Natural killer cell (primary cell): ENCODE results near the gene PEX26. TPM values are rescaled to one million over a fixed set of nuclear protein-coding genes. Genes with fewer than 3 reads are reported as not detected.

ENCODE experiments used
- ATAC-seq, 3 donors: fragments of 150-1000 bp in 2 of 3; fragments of 200-7000 bp in 1 of 3; cut with Tn5 transposase; 1 replicate in 1 of 3; 2 replicates in 2 of 3; pipeline ENCODE4 v1.10.0; 2021; ENCODE audit warnings: mild to moderate bottlenecking in 2 of 3, moderate library complexity in 2 of 3
- DNase-seq, 2 donors: peaks; one replicate each; pipeline versions ENCODE4 v3.0.0 to v3.0.0-alpha.2; 2013 to 2021; ENCODE audit warnings: mixed read lengths in 1 of 2
- H3K27ac ChIP-seq: one replicate; pipeline ENCODE4 v1.5.1; 2013; ENCODE audit warnings: mild to moderate bottlenecking, low read length
- H3K27me3 ChIP-seq: one replicate; pipeline ENCODE4 v1.6.1; 2013; ENCODE audit warnings: low read length; ENCODE audit not compliant: control insufficient read depth, insufficient read depth
- H3K36me3 ChIP-seq: one replicate; pipeline ENCODE4 v1.6.1; 2013; ENCODE audit warnings: low read length; ENCODE audit not compliant: control insufficient read depth, insufficient read depth
- H3K4me1 ChIP-seq: one replicate; pipeline ENCODE4 v1.6.1; 2013; ENCODE audit warnings: low read length; ENCODE audit not compliant: control insufficient read depth, insufficient read depth
- H3K4me3 ChIP-seq: one replicate; pipeline ENCODE4 v1.5.1; 2013; ENCODE audit warnings: low read length
- H3K9me3 ChIP-seq: one replicate; pipeline ENCODE4 v1.6.1; 2013; ENCODE audit warnings: low read length; ENCODE audit not compliant: control insufficient read depth, insufficient read depth
- H3K27ac Mint-ChIP-seq, 2 donors: one replicate each; pipeline ENCODE4 v1.8.0; 2022; ENCODE audit warnings: mild to moderate bottlenecking in 2 of 2, mixed read lengths in 2 of 2, moderate library complexity in 1 of 2
- H3K27me3 Mint-ChIP-seq, 2 donors: one replicate each; pipeline ENCODE4 v1.8.0; 2022; ENCODE audit warnings: low read depth in 2 of 2, mixed read lengths in 2 of 2
- H3K36me3 Mint-ChIP-seq: one replicate; pipeline ENCODE4 v1.8.0; 2022; ENCODE audit warnings: mixed read lengths
- H3K4me1 Mint-ChIP-seq, 2 donors: one replicate each; pipeline ENCODE4 v1.8.0; 2022; ENCODE audit warnings: mixed read lengths in 2 of 2
- H3K4me3 Mint-ChIP-seq: one replicate; pipeline ENCODE4 v1.8.0; 2022; ENCODE audit warnings: mild to moderate bottlenecking, moderate library complexity, mixed read lengths
- H3K9me3 Mint-ChIP-seq, 2 donors: one replicate each; pipeline ENCODE4 v1.8.0; 2022; ENCODE audit warnings: mixed read lengths in 2 of 2
- WGBS: methylation state at CpG from one replicate; pipeline ENCODE4 v1.1.7; 2013; ENCODE audit warnings: missing lambda C conversion rate; ENCODE audit not compliant: insufficient coverage; 5-methylcytosine and 5-hydroxymethylcytosine counted together
- intact Hi-C: fragments of 100-400 bp; cut with micrococcal nuclease; formaldehyde crosslinking; loops from one replicate; pipeline ENCODE4 v1.14.2; 2022
- total RNA-seq, 4 donors: library from RNA; stranded (reverse); fragments of 120-200 nt in 1 of 4; gene quantifications; one replicate each; pipeline versions ENCODE4 v1.2.3 to v1.2.4, GENCODE V29; 2013 to 2022
- TF ChIP-seq, protein P1 (sequence below): fragments of 200-600 bp; IDR thresholded peaks from one replicate; pipeline ENCODE4 v1.8.0; 2022; ENCODE audit warnings: antibody characterized with exemption

The PEX26 gene
- total RNA-seq, 3 donors from 2014 or later (not counting 1 experiment from before 2014, with no cell fraction given) = 27.6 to 37.4 (median 31.2) TPM

DNA sequence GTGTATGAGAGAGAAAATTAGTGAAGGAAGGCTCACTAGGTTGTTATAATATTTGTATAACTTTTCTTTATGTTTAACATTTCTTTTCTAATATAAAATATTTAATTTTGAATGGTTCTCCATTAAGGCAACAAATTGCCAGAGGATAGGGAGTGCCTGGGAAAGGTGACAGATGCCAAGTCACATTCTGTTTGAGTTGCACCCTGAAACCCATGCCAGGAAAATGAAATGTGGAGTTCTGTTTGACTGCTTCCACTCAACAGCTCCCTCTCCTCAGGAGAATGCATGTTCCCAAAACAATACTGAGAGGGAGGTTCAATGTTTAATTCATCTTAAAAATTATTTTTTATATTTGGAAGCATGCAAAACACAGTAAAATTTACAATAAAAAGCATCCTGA, 66.3 kb downstream of the PEX26 start:
- DNase-seq = no peak
- no peak overlapping the region for H3K4me3 ChIP-seq
- Mint-ChIP-seq H3K4me1 (peaks cover 10 to 16% of the 10 kb centered on the region in 2 donors), H3K27ac (no peak overlapping the region), H3K9me3 (no peaks in the 10 kb centered on the region), H3K36me3 (no peaks in the 10 kb centered on the region), H3K27me3 (no peaks in the 10 kb centered on the region), H3K4me3 (no peak overlapping the region)
- TF ChIP-seq, protein P1, sequence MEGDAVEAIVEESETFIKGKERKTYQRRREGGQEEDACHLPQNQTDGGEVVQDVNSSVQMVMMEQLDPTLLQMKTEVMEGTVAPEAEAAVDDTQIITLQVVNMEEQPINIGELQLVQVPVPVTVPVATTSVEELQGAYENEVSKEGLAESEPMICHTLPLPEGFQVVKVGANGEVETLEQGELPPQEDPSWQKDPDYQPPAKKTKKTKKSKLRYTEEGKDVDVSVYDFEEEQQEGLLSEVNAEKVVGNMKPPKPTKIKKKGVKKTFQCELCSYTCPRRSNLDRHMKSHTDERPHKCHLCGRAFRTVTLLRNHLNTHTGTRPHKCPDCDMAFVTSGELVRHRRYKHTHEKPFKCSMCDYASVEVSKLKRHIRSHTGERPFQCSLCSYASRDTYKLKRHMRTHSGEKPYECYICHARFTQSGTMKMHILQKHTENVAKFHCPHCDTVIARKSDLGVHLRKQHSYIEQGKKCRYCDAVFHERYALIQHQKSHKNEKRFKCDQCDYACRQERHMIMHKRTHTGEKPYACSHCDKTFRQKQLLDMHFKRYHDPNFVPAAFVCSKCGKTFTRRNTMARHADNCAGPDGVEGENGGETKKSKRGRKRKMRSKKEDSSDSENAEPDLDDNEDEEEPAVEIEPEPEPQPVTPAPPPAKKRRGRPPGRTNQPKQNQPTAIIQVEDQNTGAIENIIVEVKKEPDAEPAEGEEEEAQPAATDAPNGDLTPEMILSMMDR = no peak
- H3K27me3 ChIP-seq = no peaks in the 10 kb centered on the region
- H3K9me3 ChIP-seq = no peaks in the 10 kb centered on the region
- H3K4me1 ChIP-seq = peaks cover 5% of the 10 kb centered on the region
- no peak for ATAC-seq
- no peaks in the 10 kb centered on the region for H3K36me3 ChIP-seq
- intact Hi-C loops = no loop called here
- no peak overlapping the region for H3K27ac ChIP-seq

DNA sequence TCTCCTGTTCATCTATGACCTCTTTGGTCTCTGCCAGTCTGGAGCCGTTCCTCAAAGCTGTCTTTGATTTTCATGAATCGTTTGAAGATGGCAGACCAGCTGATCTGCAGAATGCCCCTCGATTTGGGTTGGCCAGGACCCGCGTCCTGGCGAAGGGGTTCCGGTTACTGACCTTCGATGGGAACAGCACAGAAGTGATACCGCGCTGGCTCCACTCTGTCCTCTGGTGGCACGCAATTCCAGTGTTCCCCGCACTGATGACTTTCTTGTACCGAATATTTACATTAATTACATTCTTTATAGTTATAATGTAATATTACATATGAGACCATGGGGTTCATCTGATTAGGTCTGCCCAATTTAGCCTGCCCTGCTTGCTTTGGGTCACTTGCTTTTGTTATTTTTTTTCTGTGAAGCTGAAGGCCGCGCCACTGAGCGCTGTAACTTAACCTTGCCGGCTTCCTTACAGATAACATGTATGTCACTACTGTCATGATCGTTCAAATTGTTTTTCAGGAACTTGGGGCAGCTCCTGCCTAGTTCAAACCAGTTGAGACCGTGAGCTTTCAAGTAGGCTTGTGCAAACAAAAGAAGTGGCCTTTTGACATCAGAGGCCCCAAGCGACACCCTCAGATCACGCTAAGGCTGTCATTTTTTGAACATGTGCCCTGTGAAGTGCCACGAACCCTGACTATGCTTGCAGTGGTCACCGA, 68.0 kb downstream of the PEX26 start:
- H3K4me3 Mint-ChIP-seq = no peak overlapping the region
- no peak for ATAC-seq
- Histone ChIP-seq H3K4me3 (no peak overlapping the region), H3K4me1 (peaks cover 15% of the 10 kb centered on the region), H3K27me3 (no peaks in the 10 kb centered on the region), H3K36me3 (no peaks in the 10 kb centered on the region), H3K9me3 (no peaks in the 10 kb centered on the region), H3K27ac (no peak overlapping the region)
- WGBS = 91% methylated on average over 23 of the region's 23 CpGs
- intact Hi-C loops = no loop called here
- TF ChIP-seq, protein P1 = no peak
- H3K27me3 Mint-ChIP-seq = no peaks in the 10 kb centered on the region
- peaks cover 19 to 26% of the 10 kb centered on the region in 2 donors for H3K4me1 Mint-ChIP-seq
- DNase-seq = no peak
- H3K9me3 Mint-ChIP-seq = no peaks in the 10 kb centered on the region
- H3K36me3 Mint-ChIP-seq = no peaks in the 10 kb centered on the region
- H3K27ac Mint-ChIP-seq = no peak overlapping the region

DNA sequence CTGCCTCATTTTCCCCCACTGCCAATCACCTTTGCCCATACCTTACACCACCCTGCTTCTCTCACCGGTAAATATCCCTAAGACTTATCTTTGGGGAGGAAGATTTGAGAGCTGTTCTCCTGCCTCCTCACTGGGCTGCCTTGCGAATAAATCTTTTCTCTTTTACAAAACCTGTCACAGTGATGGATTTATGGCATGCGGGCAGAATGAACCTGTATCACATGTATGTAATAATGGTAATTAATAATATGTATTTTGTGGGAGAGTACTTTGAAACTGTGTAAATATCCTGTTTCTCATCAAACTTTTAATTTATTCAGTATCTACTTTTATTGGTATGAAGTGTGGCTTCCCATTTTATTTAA, 68.6 kb downstream of the PEX26 start:
- Histone ChIP-seq H3K4me1 (peaks cover 16% of the 10 kb centered on the region), H3K27me3 (no peaks in the 10 kb centered on the region), H3K4me3 (no peak overlapping the region), H3K27ac (no peak overlapping the region), H3K9me3 (no peaks in the 10 kb centered on the region), H3K36me3 (no peaks in the 10 kb centered on the region)
- DNase-seq (no peak), ATAC-seq (no peak)
- no peaks in the 10 kb centered on the region for H3K36me3 Mint-ChIP-seq
- H3K4me1 Mint-ChIP-seq = peaks cover 23 to 31% of the 10 kb centered on the region in 2 donors
- no peak overlapping the region for H3K4me3 Mint-ChIP-seq
- WGBS = 100% methylated on average over 2 of the region's 3 CpGs
- H3K27ac Mint-ChIP-seq = no peak overlapping the region
- intact Hi-C loops = no loop called here
- TF ChIP-seq, protein P1 = no peak
- no peaks in the 10 kb centered on the region for H3K27me3 Mint-ChIP-seq
- H3K9me3 Mint-ChIP-seq = no peaks in the 10 kb centered on the region

DNA sequence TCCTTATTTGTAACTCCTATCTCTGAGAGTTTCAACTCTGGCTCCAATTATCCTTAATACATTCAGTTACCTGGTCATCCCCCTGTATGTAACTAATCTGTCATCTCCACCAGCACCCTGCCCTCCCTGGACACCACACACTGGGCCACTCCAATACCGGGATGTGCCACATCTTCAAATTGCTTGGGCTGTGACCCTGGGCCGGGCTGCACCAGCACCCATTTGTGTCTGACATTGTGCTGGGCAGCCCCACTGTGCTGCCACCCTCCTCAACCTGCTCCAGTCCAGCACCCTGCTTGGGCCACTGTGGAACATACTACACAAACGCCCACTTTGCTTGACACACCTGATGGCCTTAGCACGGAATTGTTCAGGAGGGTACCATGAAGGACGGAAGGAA, 70.0 kb downstream of the PEX26 start:
- WGBS = 96% methylated on average over 5 of the region's 5 CpGs
- H3K4me1 ChIP-seq = peaks cover 20% of the 10 kb centered on the region
- H3K9me3 Mint-ChIP-seq = no peaks in the 10 kb centered on the region
- intact Hi-C loops = no loop called here
- no peak for ATAC-seq
- peak overlapping the region in 1 of 2 donors; percentile 65 for H3K27ac Mint-ChIP-seq
- no peaks in the 10 kb centered on the region for H3K36me3 ChIP-seq
- H3K4me1 Mint-ChIP-seq = peaks cover 27 to 36% of the 10 kb centered on the region in 2 donors
- TF ChIP-seq, protein P1 = no peak
- DNase-seq = no peak
- H3K27me3 ChIP-seq = no peaks in the 10 kb centered on the region
- H3K4me3 ChIP-seq = no peak overlapping the region
- no peaks in the 10 kb centered on the region for H3K9me3 ChIP-seq
- H3K36me3 Mint-ChIP-seq = no peaks in the 10 kb centered on the region
- H3K27me3 Mint-ChIP-seq = no peaks in the 10 kb centered on the region
- H3K4me3 Mint-ChIP-seq = no peak overlapping the region
- no peak overlapping the region for H3K27ac ChIP-seq
